GM23248 (cell line): ENCODE data around the gene LRRTM2.
"Not testable (repeated sequence)": the region's sequence is repeated elsewhere in the genome, so short reads cannot be mapped to it uniquely, and the experiment has no call there.

ENCODE experiments used
- EZH2 ChIP-seq: fragments of 200-600 bp; sonication (generic); IDR thresholded peaks from 2 replicates; pipeline ENCODE4 v1.6.1; 2018; ENCODE audit warnings: antibody characterized with exemption, mild to moderate bottlenecking; ENCODE audit not compliant: insufficient read depth, poor library complexity, severe bottlenecking
- EZH2phosphoT487 ChIP-seq: fragments of 200-600 bp; sonication (generic); IDR thresholded peaks from 2 replicates; pipeline ENCODE4 v1.6.1; 2018; ENCODE audit warnings: antibody characterized with exemption, moderate library complexity, mild to moderate bottlenecking, low read depth; ENCODE audit not compliant: insufficient read depth

GRCh38 chr5:138921362-138921761 is 46.2 kb upstream of the LRRTM2 start:
- TF ChIP-seq EZH2, EZH2phosphoT487: not testable (repeated sequence)
